ENCODE measurements around the gene WDR18. TPM values are rescaled to one million over a fixed set of nuclear protein-coding genes. Genes with fewer than 3 reads are reported as not detected.
A peak's percentile ranks its signal among the peaks of the same experiment; 100 is the strongest.

Gene WDR18
- polyA plus RNA-seq, 1 donor (not counting 4 experiments of a cell fraction or from before 2014, with no cell fraction given): 26.3 TPM

GRCh38 chr19:982567-983170 is 1.5 kb upstream of the WDR18 start:
- peak overlapping the region; percentile 42 for H2AFZ ChIP-seq (ENCODE audit: control insufficient read depth, low read length)
- peaks cover 14% of the 10 kb centered on the region for H3K79me2 ChIP-seq (ENCODE audit: control insufficient read depth, insufficient read depth, low read length)
- DNase-seq (ENCODE audit: low read depth, low spot score) (no peak), FAIRE-seq (no peak)
- dilution Hi-C loops (cut with MboI; ENCODE audit: extremely low pct_ligation_motif_present, low sequenced_read_pairs): no loop called here
- H3K9ac ChIP-seq (ENCODE audit: control insufficient read depth, extremely low read depth, insufficient read depth, low read length): no peak overlapping the region
- no peaks in the 10 kb centered on the region for H3K9me3 ChIP-seq (ENCODE audit: control insufficient read depth, low read depth, low read length)
- TF ChIP-seq CTCF (optimal IDR thresholded peaks at IDR 0.05 in 1 of 3, IDR thresholded peaks at IDR 0.05 in 1 of 3, conservative IDR thresholded peaks at IDR 0.05 in 1 of 3; ENCODE audit: extremely low read depth in 1 of 3, insufficient read depth in 2 of 3, low read length in 3 of 3): peak in 2 of 3 experiments; percentile 66 to 96
- TF ChIP-seq EZH2 (IDR thresholded peaks at IDR 0.05; ENCODE audit: low read length): no peak
- H4K20me1 ChIP-seq (ENCODE audit: control insufficient read depth, extremely low read depth, insufficient read depth, low read length): no peaks in the 10 kb centered on the region
- peak overlapping the region; percentile 46 for H3K4me2 ChIP-seq (ENCODE audit: control insufficient read depth, extremely low read depth, insufficient read depth, low read depth, low read length)
- peak overlapping the region in 2 of 3 experiments; percentile 2 to 16 for H3K4me3 ChIP-seq (ENCODE audit: control insufficient read depth in 2 of 3, extremely low read depth in 1 of 3, insufficient read depth in 2 of 3, low read depth in 1 of 3, low read length in 3 of 3)
- peaks cover 4 to 5% of the 10 kb centered on the region in 2 experiments for H3K36me3 ChIP-seq (ENCODE audit: control insufficient read depth in 2 of 2, extremely low read depth in 1 of 2, insufficient read depth in 2 of 2, low read length in 2 of 2)
- peaks cover 7% of the 10 kb centered on the region for H3K27me3 ChIP-seq (ENCODE audit: control insufficient read depth, extremely low read depth, insufficient read depth, low read length)
- H3K9me1 ChIP-seq (ENCODE audit: control insufficient read depth, extremely low read depth, insufficient read depth, low read length): no peaks in the 10 kb centered on the region
- peaks cover 15% of the 10 kb centered on the region for H3K4me1 ChIP-seq (ENCODE audit: control insufficient read depth, extremely low read depth, insufficient read depth, low read length)
- H3K27ac ChIP-seq (ENCODE audit: control insufficient read depth, insufficient read depth, low read length): no peak overlapping the region

- H3K27me3 ChIP-seq (ENCODE audit: control insufficient read depth, extremely low read depth, insufficient read depth, low read length): no peaks in the 10 kb centered on the region
- TF ChIP-seq EZH2 (IDR thresholded peaks at IDR 0.05; ENCODE audit: low read length): no peak
- TF ChIP-seq CTCF (optimal IDR thresholded peaks at IDR 0.05 in 1 of 3, IDR thresholded peaks at IDR 0.05 in 1 of 3, conservative IDR thresholded peaks at IDR 0.05 in 1 of 3; ENCODE audit: extremely low read depth in 1 of 3, insufficient read depth in 2 of 3, low read length in 3 of 3): no peak
- peaks cover 15% of the 10 kb centered on the region for H3K4me1 ChIP-seq (ENCODE audit: control insufficient read depth, extremely low read depth, insufficient read depth, low read length)
- no peak for DNase-seq (ENCODE audit: low read depth, low spot score)
- H2AFZ ChIP-seq (ENCODE audit: control insufficient read depth, low read length): no peak overlapping the region
- peaks cover 14% of the 10 kb centered on the region for H3K79me2 ChIP-seq (ENCODE audit: control insufficient read depth, insufficient read depth, low read length)
- H3K9me1 ChIP-seq (ENCODE audit: control insufficient read depth, extremely low read depth, insufficient read depth, low read length): no peaks in the 10 kb centered on the region
- H3K36me3 ChIP-seq (ENCODE audit: control insufficient read depth in 2 of 2, extremely low read depth in 1 of 2, insufficient read depth in 2 of 2, low read length in 2 of 2): peaks cover 8 to 16% of the 10 kb centered on the region in 2 experiments
- no peak for FAIRE-seq
- H3K4me2 ChIP-seq (ENCODE audit: control insufficient read depth, extremely low read depth, insufficient read depth, low read depth, low read length): no peak overlapping the region
- H4K20me1 ChIP-seq (ENCODE audit: control insufficient read depth, extremely low read depth, insufficient read depth, low read length): no peaks in the 10 kb centered on the region
- no peak overlapping the region for H3K9ac ChIP-seq (ENCODE audit: control insufficient read depth, extremely low read depth, insufficient read depth, low read length)
- H3K4me3 ChIP-seq (ENCODE audit: control insufficient read depth in 2 of 3, extremely low read depth in 1 of 3, insufficient read depth in 2 of 3, low read depth in 1 of 3, low read length in 3 of 3): no peak overlapping the region
- no peak overlapping the region for H3K27ac ChIP-seq (ENCODE audit: control insufficient read depth, insufficient read depth, low read length)
- dilution Hi-C loops (cut with MboI; ENCODE audit: extremely low pct_ligation_motif_present, low sequenced_read_pairs): no loop called here
- no peaks in the 10 kb centered on the region for H3K9me3 ChIP-seq (ENCODE audit: control insufficient read depth, low read depth, low read length)
Observed at GRCh38 chr19:986083-986482, 1.9 kb downstream of the WDR18 start.

Data from keratinocyte (primary cell).